ENCODE measurements around the gene OR4D1. TPM values are rescaled to one million over a fixed set of nuclear protein-coding genes. Genes with fewer than 3 reads are reported as not detected.

OR4D1 gene
- total and polyA plus RNA-seq, 2 of the 8 experiments (the other 6 are each of a cell fraction or from before 2014, with no cell fraction given), result 0.32 to 0.39 TPM

- H3K4ac ChIP-seq (replicated peaks; ENCODE audit: insufficient read length, low read depth, low read length), result no peak overlapping the region
- H2AK5ac ChIP-seq (ENCODE audit: low read depth, low read length), result peak overlapping the region; percentile 79; the same call in 1 of the 2 replicates
- H2BK20ac ChIP-seq (ENCODE audit: low read length), result no peak overlapping the region
- no peaks in the 10 kb centered on the region for H3K27me3 ChIP-seq (replicated peaks in 1 of 4; ENCODE audit: control insufficient read depth in 3 of 4, extremely low read depth in 1 of 4, insufficient read depth in 3 of 4, low read length in 3 of 4)
- H2BK12ac ChIP-seq (ENCODE audit: low read depth, low read length), result no peak overlapping the region; the same call in 1 of the 2 replicates
- H3K36me3 ChIP-seq (ENCODE audit: control insufficient read depth in 2 of 4, insufficient read depth in 4 of 4, low read length in 3 of 4), result no peaks in the 10 kb centered on the region
- H3K14ac ChIP-seq (ENCODE audit: insufficient read length), result no peak overlapping the region
- no peak overlapping the region for H3K18ac ChIP-seq (ENCODE audit: extremely low read depth, low read length)
- H3K4me3 ChIP-seq (ENCODE audit: extremely low read depth in 1 of 4, insufficient read depth in 2 of 4, low read depth in 3 of 4, low read length in 4 of 4), result no peak overlapping the region
- 68% methylated on average over 5 of the region's 5 CpGs; no CpG with 5 or more reads in 1 of the 2 experiments for WGBS, 2 experiments (ENCODE audit: extremely low coverage in 1 of 2, insufficient coverage in 1 of 2, insufficient read length in 1 of 2, insufficient replicate concordance in 2 of 2, low coverage in 1 of 2, low lambda C conversion rate in 2 of 2, missing lambda C conversion rate in 1 of 2)
- H2BK5ac ChIP-seq (ENCODE audit: low read depth, low read length), result no peak overlapping the region
- no peak overlapping the region for H3K4me2 ChIP-seq (ENCODE audit: insufficient read depth in 1 of 2, low read depth in 2 of 2, low read length in 2 of 2)
- H4K5ac ChIP-seq (ENCODE audit: insufficient read length, low read depth, low read length), result no peak overlapping the region
- no peak overlapping the region for H3K27ac ChIP-seq (ENCODE audit: low read depth, low read length)
- no peak overlapping the region for H4K8ac ChIP-seq (ENCODE audit: extremely low read depth, insufficient read depth, low read length)
- H2BK120ac ChIP-seq (replicated peaks; ENCODE audit: low read depth, low read length), result no peak overlapping the region
- no peaks in the 10 kb centered on the region for H3K79me1 ChIP-seq (ENCODE audit: low read depth, low read length)
- FAIRE-seq (no peak), DNase-seq (ENCODE audit: low read depth in 1 of 2, low spot score in 2 of 2) (no peak)
- H4K91ac ChIP-seq (replicated peaks; ENCODE audit: insufficient read length, low read length), result no peak overlapping the region
- H3K9ac ChIP-seq (replicated peaks in 1 of 4; ENCODE audit: extremely low read depth in 1 of 4, low read depth in 3 of 4, low read length in 3 of 4), result no peak overlapping the region
- ChIA-PET CTCF (ENCODE audit: partially characterized antibody) (interaction anchor here (1.0 to 2.4 kb wide), 3 partner anchors 55 to 131 kb away, joined by 3 to 7 read pairs (median 3); no protein-coding TSS in a partner anchor), POLR2A (ENCODE audit: partially characterized antibody) (interaction anchor here (1.0 kb wide), 1 partner anchor 110 kb away, joined by 3 read pairs; the partner anchor contains the start of gene SRSF1)
- H3K23me2 ChIP-seq (ENCODE audit: low read depth, low read length), result peaks cover 5% of the 10 kb centered on the region; the same call in 1 of the 2 replicates
- H4K20me1 ChIP-seq (replicated peaks in 1 of 2; ENCODE audit: control insufficient read depth in 1 of 2, insufficient read depth in 2 of 2, low read length in 2 of 2), result peaks cover 0 to 4% of the 10 kb centered on the region in 2 experiments
- no peaks in the 10 kb centered on the region for H3K4me1 ChIP-seq (replicated peaks in 1 of 4; ENCODE audit: control insufficient read depth in 3 of 4, insufficient read depth in 4 of 4, low read length in 3 of 4)
- no peak overlapping the region for H3K23ac ChIP-seq (ENCODE audit: insufficient read length)
- H3K9me3 ChIP-seq (ENCODE audit: insufficient read depth in 2 of 2, low read depth in 1 of 2, low read length in 1 of 2), result no peaks in the 10 kb centered on the region; a peak in 1 of 4 replicates
- H3K79me2 ChIP-seq (ENCODE audit: control insufficient read depth in 1 of 2, insufficient read depth in 2 of 2, low read length in 2 of 2), result no peaks in the 10 kb centered on the region
- no peak overlapping the region for H2BK15ac ChIP-seq (ENCODE audit: low read length)
- no peak overlapping the region for H2AFZ ChIP-seq (ENCODE audit: low read length)
- peak overlapping the region; percentile 55 for H3K56ac ChIP-seq (replicated peaks; ENCODE audit: insufficient read length, low read depth, low read length)
- TF ChIP-seq FOSL1 (IDR thresholded peaks at IDR 0.05; ENCODE audit: insufficient read depth, low read depth, low read length) (no peak), HDAC6 (IDR thresholded peaks at IDR 0.05; ENCODE audit: low read depth, low read length) (no peak), SRF (IDR thresholded peaks at IDR 0.05; ENCODE audit: low read depth, low read length) (no peak), BRCA1 (IDR thresholded peaks at IDR 0.05; ENCODE audit: low read depth, low read length) (no peak), BCL11A (IDR thresholded peaks at IDR 0.05; ENCODE audit: low read depth in 2 of 2, low read length in 2 of 2) (no peak), RBBP5 (IDR thresholded peaks at IDR 0.05; ENCODE audit: borderline replicate concordance, low read depth, low read length) (no peak), CREB1 (IDR thresholded peaks at IDR 0.05) (no peak), SIN3A (conservative IDR thresholded peaks at IDR 0.05 in 1 of 2, IDR thresholded peaks at IDR 0.05 in 1 of 2; ENCODE audit: low read depth in 1 of 2, low read length in 2 of 2) (no peak), TCF12 (IDR thresholded peaks at IDR 0.05; ENCODE audit: low read depth, low read length) (no peak), CBX5 (IDR thresholded peaks at IDR 0.05; ENCODE audit: low read depth, low read length) (no peak), TBP (IDR thresholded peaks at IDR 0.05; ENCODE audit: low read depth, low read length) (no peak), SAP30 (IDR thresholded peaks at IDR 0.05; ENCODE audit: insufficient read depth, insufficient replicate concordance, low read length) (no peak), SUZ12 (IDR thresholded peaks at IDR 0.05; ENCODE audit: low read length) (no peak), RXRA (IDR thresholded peaks at IDR 0.05; ENCODE audit: insufficient read depth, low read depth, low read length) (no peak), CEBPB (IDR thresholded peaks at IDR 0.05; ENCODE audit: low read depth, low read length) (no peak)
These were observed 30.8 kb upstream of the OR4D1 start for GRCh38 chr17:58117382-58117781.

All from H1 (cell line).